Activated T-cell treated with anti-CD3 and anti-CD28 coated beads, Interleukin-2, amount 50 U/mL, for 4 hours (primary cell): ENCODE measurements around the gene MED26. TPM values are rescaled to one million over a fixed set of nuclear protein-coding genes. Genes with fewer than 3 reads are reported as not detected.
"Not testable (repeated sequence)": the region's sequence is repeated elsewhere in the genome, so short reads cannot be mapped to it uniquely, and the experiment has no call there.

Experiments
- ATAC-seq, 2 donors: fragments of 200-7000 bp; cut with Tn5 transposase; one replicate each; pipeline ENCODE4 v1.10.0; 2021
- DNase-seq: peaks from one replicate; pipeline ENCODE4 v3.0.0-alpha.2; 2020
- H3K27me3 Mint-ChIP-seq: one replicate; pipeline ENCODE4 v1.8.0; 2021; ENCODE audit warnings: low read depth, mixed read lengths
- H3K36me3 Mint-ChIP-seq: one replicate; pipeline ENCODE4 v1.8.0; 2022; ENCODE audit warnings: mixed read lengths; ENCODE audit not compliant: insufficient read depth
- H3K4me1 Mint-ChIP-seq: one replicate; pipeline ENCODE4 v1.8.0; 2021; ENCODE audit warnings: low read depth, mixed read lengths
- H3K4me3 Mint-ChIP-seq: one replicate; pipeline ENCODE4 v1.8.0; 2021; ENCODE audit warnings: mild to moderate bottlenecking, moderate library complexity, mixed read lengths
- H3K9me3 Mint-ChIP-seq: one replicate; pipeline ENCODE4 v1.8.0; 2021; ENCODE audit warnings: mixed read lengths
- total RNA-seq, 3 donors: library from RNA; stranded (reverse); gene quantifications; one replicate each; pipeline ENCODE4 v1.2.1, GENCODE V29; 2021

MED26 gene, protein sequence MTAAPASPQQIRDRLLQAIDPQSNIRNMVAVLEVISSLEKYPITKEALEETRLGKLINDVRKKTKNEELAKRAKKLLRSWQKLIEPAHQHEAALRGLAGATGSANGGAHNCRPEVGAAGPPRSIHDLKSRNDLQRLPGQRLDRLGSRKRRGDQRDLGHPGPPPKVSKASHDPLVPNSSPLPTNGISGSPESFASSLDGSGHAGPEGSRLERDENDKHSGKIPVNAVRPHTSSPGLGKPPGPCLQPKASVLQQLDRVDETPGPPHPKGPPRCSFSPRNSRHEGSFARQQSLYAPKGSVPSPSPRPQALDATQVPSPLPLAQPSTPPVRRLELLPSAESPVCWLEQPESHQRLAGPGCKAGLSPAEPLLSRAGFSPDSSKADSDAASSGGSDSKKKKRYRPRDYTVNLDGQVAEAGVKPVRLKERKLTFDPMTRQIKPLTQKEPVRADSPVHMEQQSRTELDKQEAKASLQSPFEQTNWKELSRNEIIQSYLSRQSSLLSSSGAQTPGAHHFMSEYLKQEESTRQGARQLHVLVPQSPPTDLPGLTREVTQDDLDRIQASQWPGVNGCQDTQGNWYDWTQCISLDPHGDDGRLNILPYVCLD
- 10 to 100 TPM; 17.4 to 19.5 (median 18.2) TPM for total RNA-seq

DNA sequence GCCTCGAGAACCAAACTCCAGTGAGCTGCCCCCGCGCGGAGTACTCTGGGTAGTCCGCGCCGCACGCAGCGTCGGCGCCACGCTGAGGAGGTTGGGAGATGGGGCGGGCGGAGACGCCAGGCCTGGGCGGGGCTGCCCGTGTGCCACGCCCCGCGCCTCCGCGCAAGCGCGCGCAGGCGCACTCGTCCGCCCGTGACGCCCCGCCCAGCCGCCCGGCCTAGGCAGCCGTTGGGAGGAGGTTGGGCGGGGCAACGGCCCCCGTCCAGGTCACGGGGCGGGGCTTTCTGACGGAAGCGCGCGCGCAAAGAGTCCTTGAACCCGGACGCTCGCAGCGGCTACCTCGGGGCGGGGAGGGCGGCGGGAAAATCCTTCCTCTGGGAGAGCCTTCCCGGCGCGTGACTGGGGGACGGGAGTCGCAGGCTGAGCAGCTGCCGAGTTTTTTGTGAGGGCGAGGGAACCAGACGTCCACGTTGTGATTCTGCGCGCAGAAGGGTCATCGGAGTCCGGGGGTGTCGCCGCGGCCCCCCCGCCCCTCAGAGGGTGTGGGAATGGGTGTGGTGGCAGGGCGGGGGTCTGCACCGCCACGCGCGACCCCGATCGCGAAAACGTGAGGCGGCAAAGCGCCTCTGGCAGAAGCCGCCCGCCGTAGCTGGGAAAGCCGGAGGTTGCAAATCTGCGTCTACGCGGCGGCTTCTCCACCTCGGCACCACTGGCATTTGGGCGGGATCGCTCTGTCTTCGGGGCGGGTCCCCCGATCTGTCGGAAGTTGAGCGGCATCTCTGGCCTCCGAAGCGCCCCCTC is at the start of gene MED26:
Gene MED26 (minus strand): TSS at position 22 of the 801 bp plus-strand sequence. CDS start 261 bp downstream, outside the sequence.
- DNase-seq (peak; percentile 95), ATAC-seq (peak; percentile 93 to 94)
- Mint-ChIP-seq H3K27me3 (no peaks in the 10 kb centered on the region), H3K4me3 (peak within 1 kb of the TSS; percentile 98), H3K4me1 (peaks cover 44% of the 10 kb centered on the region), H3K9me3 (no peaks in the 10 kb centered on the region), H3K36me3 (peaks cover 18% of the 10 kb centered on the region)

DNA sequence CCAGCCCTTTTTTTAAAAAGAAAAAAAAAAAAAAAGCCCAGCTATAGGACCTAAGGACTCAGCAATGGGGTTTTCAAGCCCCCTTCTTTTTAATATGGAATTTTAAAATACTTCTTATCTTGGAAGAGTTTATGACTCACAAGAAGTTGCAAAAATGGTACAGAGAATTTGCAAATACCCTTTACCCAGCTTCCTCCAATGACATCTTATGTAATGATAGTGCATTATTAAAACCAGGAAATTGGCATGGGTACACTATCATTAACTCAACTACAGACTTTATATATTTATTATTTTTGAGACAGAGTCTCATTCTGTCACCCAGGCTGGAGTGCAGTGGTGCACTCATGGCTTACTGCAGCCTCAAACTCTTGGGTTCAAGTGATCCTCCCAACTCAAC is 49.1 kb upstream of the MED26 start:
- no peak overlapping the region for H3K4me3 Mint-ChIP-seq
- DNase-seq (no peak), ATAC-seq (no peak)
- peaks cover 1% of the 10 kb centered on the region for H3K27me3 Mint-ChIP-seq
- peaks cover 13% of the 10 kb centered on the region for H3K9me3 Mint-ChIP-seq
- peaks cover 3% of the 10 kb centered on the region for H3K36me3 Mint-ChIP-seq
- no peaks in the 10 kb centered on the region for H3K4me1 Mint-ChIP-seq

DNA sequence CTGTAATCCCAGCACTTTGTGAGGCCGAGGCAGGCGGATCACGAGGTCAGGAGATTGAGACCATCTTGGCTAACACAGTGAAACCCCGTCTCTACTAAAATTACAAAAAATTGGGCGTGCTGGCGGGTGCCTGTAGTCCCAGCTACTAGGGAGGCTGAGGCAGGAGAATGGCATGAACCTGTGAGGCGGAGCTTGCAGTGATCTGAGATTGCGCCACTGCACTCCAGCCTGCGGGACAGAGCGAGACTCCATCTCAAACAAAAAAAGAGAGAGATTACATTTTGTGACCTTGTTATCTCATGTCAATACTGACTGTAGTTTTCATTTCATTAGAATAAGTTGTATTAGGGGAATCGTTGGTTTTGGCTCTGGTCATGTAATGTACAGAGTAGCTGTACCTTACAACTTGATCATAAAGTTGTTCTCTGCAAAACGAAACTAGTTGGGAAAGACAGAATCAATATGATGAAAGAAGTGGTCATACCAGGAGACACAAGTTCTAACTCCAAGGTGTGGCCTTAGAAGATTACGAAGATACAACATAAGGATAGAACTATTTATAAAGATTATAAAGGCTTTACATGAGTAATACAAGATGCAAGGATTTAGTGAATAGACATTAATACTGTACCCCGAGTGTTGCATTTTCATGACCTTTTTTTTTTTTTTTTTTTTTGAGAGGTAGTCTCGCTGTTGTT is 48.2 kb upstream of the MED26 start:
- Mint-ChIP-seq H3K36me3 (peaks cover 3% of the 10 kb centered on the region), H3K9me3 (peaks cover 7% of the 10 kb centered on the region), H3K4me3 (no peak overlapping the region), H3K4me1 (no peaks in the 10 kb centered on the region), H3K27me3 (peaks cover 1% of the 10 kb centered on the region)
- no peak for DNase-seq
- no peak for ATAC-seq

DNA sequence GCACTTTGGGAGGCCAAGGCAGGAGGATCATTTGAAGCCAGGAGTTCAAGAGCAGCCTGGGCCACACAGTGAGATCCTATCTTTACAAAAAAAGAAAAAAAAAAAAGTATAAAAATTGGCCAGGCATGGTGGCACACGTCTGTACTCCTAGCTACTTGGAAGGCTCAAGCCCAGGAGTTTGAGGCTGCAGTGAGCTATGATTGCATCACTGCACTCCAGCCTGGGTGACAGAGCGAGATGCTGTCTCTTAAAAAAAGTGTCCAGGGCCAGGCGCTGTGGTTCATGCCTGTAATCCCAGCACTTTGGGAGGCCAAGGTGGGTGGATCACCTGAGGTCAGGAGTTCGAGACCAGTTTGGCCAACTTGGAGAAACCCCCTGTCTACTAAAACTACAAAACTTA is 45.8 kb upstream of the MED26 start:
- H3K9me3 Mint-ChIP-seq, H3K27me3 Mint-ChIP-seq, ATAC-seq, DNase-seq, H3K36me3 Mint-ChIP-seq, H3K4me1 Mint-ChIP-seq, H3K4me3 Mint-ChIP-seq: not testable (repeated sequence)

DNA sequence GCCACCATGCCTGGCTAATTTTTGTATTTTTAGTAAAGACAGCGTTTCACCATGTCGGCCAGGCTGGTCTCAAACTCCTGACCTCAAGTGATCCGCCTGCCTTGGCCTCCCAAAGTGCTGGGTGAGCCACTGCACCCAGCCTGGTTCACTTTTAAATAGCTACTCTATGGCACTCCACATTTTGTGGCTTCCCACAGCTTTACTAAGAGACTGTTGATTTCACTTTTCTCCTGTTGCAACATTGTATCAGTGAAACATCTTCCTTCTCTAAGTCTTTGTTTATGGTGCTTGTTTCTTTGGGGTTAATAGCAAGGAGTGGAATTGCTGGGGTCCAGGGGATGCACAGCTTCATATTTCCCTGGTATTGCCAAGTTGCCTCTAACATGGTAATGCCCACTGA is 45.2 kb upstream of the MED26 start:
- H3K27me3 Mint-ChIP-seq = no peaks in the 10 kb centered on the region
- H3K4me1 Mint-ChIP-seq = no peaks in the 10 kb centered on the region
- H3K36me3 Mint-ChIP-seq = no peaks in the 10 kb centered on the region
- DNase-seq = no peak
- H3K9me3 Mint-ChIP-seq = no peaks in the 10 kb centered on the region
- ATAC-seq = no peak
- no peak overlapping the region for H3K4me3 Mint-ChIP-seq

DNA sequence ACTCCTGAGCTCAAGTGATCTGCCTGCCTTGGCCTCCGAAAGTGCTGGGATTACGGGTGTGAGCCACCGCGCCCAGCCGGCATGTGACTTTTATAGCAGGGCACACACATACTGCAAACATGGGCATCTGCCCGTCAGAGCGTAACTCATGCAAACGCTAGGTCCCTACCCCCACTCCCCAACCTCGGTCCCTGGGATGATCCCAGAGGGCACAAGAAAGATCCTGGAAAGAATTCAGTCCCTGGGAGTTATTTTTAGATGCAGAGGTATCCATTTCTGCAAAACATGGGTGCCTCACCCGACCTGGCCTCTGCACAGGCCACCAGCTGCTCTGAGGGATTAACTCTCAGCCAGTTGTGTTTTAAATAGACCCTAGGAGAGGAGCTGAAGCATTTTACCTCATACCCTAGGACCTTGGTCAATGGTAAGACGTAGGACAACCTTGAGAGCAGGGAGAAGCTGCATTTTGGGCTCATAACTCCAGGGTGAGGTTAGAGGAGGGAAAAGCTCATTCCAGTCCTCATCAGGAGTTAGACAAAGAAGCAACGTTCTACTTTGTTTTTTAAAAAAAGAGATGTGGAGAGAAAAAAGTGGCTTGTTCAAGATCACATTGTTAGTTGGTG is 43.8 kb upstream of the MED26 start:
- H3K4me1 Mint-ChIP-seq = no peaks in the 10 kb centered on the region
- no peaks in the 10 kb centered on the region for H3K9me3 Mint-ChIP-seq
- no peak for DNase-seq

DNA sequence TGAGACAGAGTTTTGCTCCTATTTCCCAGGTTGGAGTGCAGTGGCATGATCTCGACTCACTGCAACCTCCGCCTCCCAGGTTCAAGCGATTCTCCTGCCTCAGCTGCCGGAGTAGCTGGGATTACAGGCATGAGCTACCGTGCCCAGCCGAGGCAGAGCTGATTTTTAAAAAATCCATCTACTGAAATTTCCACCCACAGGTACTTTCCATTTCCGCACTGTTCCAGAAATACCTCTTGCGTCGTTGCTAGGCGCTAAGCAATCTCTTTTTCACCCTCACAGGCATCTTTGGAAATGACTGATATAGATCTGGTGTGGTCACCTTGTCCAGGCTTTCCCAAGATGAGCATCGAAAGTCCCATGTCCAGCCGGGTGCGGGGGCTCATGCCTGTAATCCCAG is 42.3 kb upstream of the MED26 start:
- no peak for DNase-seq
- no peak for ATAC-seq
- no peaks in the 10 kb centered on the region for H3K9me3 Mint-ChIP-seq
- no peaks in the 10 kb centered on the region for H3K36me3 Mint-ChIP-seq
- H3K4me1 Mint-ChIP-seq = no peaks in the 10 kb centered on the region
- no peak overlapping the region for H3K4me3 Mint-ChIP-seq
- H3K27me3 Mint-ChIP-seq = no peaks in the 10 kb centered on the region

More for the DNA sequence above, 43.8 kb upstream of the MED26 start:
- Mint-ChIP-seq H3K4me3 (no peak overlapping the region), H3K27me3 (no peaks in the 10 kb centered on the region), H3K36me3 (no peaks in the 10 kb centered on the region)
- no peak for ATAC-seq

DNA sequence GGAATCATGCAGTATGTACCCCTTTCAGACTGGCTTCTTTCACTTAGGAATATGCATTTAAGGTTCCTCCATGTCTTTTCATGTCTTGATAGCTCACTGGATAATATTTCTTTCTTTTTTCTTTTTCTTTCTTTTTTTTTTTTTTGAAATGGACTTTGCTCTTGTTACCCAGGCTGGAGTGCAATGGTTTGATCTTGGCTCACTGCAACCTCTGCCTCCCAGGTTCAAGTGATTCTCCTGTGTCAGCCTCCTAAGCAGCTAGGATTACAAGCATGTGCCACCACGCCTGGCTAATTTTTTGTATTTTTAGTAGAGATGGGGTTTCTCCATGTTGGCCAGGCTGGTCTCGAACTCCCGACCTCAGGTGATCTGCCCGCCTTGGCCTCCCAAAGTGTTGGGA is 40.7 kb upstream of the MED26 start:
- H3K36me3 Mint-ChIP-seq, DNase-seq, H3K9me3 Mint-ChIP-seq, H3K27me3 Mint-ChIP-seq, H3K4me1 Mint-ChIP-seq, H3K4me3 Mint-ChIP-seq, ATAC-seq: not testable (repeated sequence)

DNA sequence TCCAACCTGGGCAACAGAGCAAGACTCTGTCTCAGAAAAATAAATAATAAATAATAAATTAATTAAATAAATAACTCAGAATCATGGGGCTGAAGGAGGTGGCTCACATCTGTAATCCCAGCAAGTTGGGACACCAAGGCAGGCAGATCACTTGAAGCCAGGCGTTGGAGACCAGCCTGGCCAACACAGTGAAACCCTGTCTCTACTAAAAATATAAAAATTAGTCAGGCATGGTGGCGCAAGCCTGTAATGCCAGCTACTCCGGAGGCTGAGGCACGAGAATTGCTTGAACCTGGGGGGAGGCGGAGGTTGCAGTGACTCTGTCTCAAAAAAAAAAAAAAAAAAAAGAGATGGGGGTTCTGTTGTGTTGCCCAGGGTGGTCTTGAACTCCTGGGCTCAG is 40.2 kb upstream of the MED26 start:
- Mint-ChIP-seq H3K27me3 (no peaks in the 10 kb centered on the region), H3K4me1 (no peaks in the 10 kb centered on the region), H3K36me3 (no peaks in the 10 kb centered on the region), H3K9me3 (no peaks in the 10 kb centered on the region), H3K4me3 (no peak overlapping the region)
- DNase-seq (no peak), ATAC-seq (no peak)

DNA sequence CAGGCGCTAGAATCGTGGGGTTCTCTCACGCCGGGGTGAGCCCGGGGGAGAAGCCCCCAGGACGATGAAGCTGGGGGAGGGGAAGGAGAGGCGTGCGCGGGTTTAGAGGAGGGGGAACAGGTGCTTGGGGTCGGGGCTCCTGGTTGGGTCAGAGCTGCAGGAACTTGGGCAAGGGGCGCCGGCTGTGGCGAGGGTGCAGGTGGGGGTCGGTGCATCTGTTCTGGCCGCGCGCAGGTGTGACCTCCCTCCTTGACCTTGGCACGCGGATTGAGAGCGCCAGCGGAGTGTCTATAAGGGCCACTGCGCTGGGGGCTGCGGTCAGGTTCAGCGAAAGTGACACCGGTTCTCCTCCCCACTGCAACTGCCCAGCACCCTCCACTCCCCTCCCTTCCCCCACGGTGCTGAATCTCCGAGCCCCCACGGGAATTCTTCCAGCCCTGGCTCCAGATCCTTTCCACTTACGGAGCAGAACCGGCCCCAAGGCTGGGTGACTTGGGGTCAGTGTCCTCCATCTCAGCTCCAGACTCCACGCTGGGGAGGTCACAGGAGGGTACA is 33.6 kb upstream of the MED26 start:
- Mint-ChIP-seq H3K9me3 (no peaks in the 10 kb centered on the region), H3K36me3 (peaks cover 14% of the 10 kb centered on the region), H3K4me1 (peaks cover 28% of the 10 kb centered on the region), H3K27me3 (no peaks in the 10 kb centered on the region), H3K4me3 (peak overlapping the region; percentile 75)
- ATAC-seq (no peak), DNase-seq (no peak)

DNA sequence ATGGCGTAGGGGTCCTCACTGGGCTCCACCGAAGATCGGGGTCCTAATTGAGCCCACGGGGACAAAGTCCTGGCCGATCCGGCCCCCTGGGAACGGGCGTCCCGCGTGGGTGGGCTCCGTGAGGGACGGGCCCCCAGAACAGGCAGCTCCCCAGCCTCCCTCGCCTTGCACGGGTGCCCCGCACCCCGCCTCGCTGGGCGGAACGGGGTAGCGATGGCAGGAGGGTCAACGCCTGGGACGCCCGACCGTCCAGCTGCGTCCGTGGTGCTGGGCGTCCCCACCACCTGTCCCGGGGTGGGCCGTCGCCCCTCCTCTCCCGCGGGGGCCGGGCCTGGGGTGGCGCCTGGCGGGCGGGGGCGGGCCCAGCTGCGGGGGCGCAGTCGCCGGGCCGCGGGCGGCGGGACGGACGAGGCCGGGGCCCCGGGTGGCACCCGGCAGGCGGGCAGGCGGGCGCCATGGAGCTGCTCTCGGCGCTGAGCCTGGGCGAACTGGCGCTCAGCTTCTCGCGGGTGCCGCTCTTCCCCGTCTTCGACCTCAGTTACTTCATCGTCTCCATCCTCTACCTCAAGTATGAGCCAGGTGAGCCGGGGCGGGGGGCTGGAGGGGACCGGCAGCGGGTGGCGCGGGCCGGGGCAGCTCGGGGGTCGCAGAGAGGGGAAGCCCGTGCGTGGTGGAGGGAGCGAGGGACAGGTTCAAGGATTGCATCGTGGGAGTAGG is 32.9 kb upstream of the MED26 start, which contains the start of gene TMEM38A:
Gene TMEM38A (plus strand): TSS at position 377 of the 717 bp plus-strand sequence. CDS start 79 bp downstream, at position 456.
- Mint-ChIP-seq H3K27me3 (no peaks in the 10 kb centered on the region), H3K4me1 (peaks cover 32% of the 10 kb centered on the region), H3K4me3 (peak within 1 kb of the TSS; percentile 98), H3K36me3 (peaks cover 14% of the 10 kb centered on the region), H3K9me3 (no peaks in the 10 kb centered on the region)
- peak; percentile 5 to 7 for ATAC-seq
- DNase-seq = peak; percentile 27

DNA sequence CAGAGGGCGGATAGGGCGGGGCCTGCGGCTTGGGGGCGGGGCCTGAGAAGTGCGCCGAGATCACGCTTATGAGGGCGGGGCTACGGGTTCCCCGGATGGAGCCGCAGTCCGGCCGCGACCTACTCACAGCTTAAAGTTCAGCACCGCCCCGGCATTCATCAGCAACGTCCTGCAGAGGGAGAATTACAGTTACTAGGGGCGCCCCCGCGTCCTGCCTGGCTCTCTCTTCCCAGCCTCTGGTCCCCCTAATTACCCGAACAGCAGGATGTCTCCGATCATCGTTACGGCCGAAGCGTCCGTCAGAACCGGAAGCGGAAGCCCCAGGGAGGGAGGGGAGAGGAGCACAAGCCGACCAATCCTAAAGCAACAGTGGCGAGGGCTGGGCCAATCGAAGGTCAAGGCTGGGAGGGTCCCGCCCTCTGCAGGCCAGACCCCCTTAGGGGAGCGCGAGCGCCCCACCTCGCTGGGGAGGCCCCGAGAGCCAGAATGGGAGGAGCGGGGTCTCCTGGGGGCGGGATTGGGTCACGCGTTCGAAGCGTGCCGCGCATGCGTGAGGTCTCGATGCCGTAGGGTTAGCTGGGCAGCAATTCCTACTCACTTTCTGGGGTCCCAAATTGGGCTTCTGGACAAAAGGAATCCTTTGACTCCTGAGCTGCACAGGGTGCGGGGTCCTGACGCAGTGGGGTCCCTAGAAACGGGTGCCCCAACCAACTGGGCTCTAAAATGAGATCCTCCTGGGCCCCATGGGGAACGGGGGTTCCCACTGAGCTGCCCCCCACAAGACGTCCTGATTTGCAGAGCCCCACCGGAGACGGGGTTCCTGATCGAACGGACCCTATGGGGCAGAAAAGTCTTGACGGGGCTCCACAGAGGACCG is 32.1 kb upstream of the MED26 start, which contains the start of gene SMIM7:
Gene SMIM7 (minus strand): TSS at position 313 of the 877 bp plus-strand sequence. CDS start 34 bp downstream, at position 279.
- DNase-seq = peak; percentile 98
- peaks cover 33% of the 10 kb centered on the region for H3K4me1 Mint-ChIP-seq

More for the DNA sequence above, 32.1 kb upstream of the MED26 start, which contains the start of gene SMIM7:
- Mint-ChIP-seq H3K9me3 (no peaks in the 10 kb centered on the region), H3K27me3 (no peaks in the 10 kb centered on the region), H3K4me3 (peak within 1 kb of the TSS; percentile 98), H3K36me3 (peaks cover 17% of the 10 kb centered on the region)
- peak; percentile 98 to 99 for ATAC-seq
